ENCODE results near the gene SGCA.
A peak's percentile ranks its signal among the peaks of the same experiment; 100 is the strongest.

SGCA gene

DNA sequence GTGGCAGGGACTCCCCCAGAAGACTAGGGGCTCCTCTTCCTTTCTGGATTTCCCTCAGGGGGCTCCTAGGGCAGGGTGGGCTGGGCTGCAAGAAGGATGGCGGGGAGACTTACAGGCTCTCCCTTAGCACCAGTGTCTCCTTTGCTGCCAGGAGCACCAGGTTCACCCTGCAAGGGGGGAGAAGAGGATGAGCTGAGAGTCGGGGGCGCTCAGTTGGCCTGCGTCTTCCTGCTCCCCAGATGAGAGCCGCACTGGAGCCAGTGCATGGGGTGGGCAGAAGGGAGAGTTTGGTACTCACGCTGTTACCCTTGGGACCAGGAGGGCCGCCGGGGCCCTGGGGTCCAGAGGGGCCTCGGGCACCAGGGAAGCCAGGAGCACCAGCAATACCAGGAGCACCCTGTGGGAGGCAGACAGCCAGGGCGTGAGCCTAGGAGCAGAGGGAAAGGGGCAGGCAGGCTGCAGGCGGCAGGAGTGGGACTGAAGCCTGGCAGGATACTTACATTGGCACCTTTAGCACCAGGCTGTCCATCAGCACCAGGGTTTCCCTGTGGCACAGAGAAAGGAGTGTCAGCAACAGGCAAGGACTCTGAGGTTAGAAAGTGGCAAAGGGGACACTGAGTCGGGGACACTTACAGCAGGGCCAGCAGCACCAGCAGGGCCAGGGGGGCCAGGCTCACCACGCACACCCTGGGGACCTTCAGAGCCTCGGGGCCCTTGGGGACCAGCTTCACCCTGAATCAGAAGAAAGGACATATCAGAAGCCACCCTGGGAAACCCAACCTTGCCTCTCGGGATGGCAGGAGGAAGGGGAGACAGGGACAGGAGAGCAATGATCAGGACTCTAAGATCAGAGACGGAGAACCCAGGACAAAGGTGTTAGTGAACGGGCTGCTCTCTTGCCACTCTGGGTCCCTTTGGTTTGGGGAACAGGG is 29.4 kb downstream of the SGCA start:
- no peak for DNase-seq (ENCODE audit: low read depth in 2 of 2)

DNA sequence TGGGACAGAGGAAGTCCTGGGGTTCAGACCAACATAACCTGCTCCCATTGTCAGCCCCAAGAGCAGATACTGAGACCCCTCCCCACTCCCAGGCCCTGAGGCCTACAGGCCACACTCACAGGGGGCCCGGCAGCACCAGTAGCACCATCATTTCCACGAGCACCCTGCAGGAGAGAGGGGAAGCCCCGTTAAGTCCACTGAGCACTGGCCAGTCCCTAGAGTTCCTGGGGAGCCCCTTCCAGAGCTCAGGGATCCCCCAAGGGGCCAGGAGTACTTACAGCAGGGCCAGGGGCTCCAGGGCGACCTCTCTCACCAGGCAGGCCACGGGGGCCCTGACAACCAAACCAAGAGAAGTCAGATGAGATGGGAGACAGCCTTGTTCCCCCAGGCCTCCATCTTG is 30.2 kb downstream of the SGCA start:
- DNase-seq (ENCODE audit: low read depth in 2 of 2): no peak

DNA sequence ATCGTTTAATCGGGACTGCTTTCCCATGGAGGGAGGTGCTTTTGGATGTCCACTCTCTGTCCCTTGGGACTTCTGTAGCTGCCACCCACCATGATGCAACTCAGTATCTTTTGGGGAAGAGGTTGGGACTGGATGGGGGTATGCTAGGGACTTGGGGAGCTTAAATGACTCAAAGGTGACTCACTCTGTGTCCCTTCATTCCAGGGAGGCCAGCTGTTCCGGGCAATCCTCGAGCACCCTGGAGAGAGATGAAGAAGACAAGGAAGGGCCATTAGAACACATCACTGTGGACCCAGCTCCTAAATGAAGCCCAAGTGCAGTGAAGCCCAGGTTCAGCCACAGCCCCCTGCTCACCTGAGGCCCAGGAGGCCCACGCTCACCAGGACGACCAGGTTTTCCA is 31.0 kb downstream of the SGCA start:
- no peak for DNase-seq (ENCODE audit: low read depth in 2 of 2)

DNA sequence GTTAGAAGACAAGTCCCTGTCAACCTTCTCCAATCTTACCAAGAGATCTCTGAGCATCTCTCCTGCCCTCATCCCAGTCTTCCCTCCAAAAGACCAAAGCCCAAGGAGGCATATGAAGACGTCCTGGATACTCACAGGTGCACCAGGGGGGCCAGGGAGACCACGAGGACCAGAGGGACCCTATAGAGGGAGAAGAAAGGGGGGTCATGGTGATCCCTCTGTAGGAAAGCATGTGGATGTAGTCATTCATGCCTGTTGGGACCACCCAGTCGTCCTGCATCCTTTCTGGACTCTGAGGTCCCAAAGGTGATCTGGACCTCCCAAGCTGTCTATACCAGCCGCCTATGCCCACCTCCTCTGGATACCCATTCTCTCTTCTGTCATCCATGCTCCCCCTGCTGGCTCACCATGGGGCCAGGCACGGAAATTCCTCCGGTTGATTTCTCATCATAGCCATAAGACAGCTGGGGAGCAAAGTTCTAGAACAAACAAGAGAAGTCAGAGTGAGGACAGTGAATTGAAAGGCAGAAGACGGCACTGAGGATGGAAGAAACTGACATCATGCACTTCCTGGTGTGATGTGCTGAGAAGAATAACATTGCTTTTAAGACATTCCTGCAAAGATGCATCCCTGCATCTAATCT is 32.3 kb downstream of the SGCA start:
- DNase-seq (ENCODE audit: low read depth in 2 of 2): no peak

DNA sequence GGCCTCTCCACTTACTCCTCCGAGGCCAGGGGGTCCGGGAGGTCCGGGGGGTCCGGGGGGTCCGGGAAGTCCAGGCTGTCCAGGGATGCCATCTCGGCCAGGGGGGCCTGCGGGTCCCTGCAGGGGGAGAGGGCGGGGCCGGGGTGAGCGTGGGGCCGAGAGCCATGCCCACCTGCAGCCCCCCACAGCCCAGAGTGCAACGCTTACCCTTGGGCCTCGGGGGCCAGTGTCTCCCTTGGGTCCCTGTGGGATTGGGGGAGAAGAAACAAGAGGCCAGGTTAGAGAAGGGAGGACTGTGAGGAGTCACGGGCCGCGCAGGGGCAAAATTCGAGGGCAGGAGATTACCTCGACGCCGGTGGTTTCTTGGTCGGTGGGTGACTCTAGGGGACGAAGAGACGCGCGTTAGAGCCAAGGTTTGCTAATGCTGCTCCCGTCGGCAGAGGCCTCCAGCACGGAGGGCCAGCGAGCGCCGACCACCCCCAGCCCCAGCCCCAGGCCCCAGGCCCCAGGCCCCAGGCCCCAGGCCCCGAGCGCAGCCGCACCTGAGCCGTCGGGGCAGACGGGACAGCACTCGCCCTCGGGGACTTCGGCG is 33.5 kb downstream of the SGCA start:
- no peak for DNase-seq (ENCODE audit: low read depth in 2 of 2)

DNA sequence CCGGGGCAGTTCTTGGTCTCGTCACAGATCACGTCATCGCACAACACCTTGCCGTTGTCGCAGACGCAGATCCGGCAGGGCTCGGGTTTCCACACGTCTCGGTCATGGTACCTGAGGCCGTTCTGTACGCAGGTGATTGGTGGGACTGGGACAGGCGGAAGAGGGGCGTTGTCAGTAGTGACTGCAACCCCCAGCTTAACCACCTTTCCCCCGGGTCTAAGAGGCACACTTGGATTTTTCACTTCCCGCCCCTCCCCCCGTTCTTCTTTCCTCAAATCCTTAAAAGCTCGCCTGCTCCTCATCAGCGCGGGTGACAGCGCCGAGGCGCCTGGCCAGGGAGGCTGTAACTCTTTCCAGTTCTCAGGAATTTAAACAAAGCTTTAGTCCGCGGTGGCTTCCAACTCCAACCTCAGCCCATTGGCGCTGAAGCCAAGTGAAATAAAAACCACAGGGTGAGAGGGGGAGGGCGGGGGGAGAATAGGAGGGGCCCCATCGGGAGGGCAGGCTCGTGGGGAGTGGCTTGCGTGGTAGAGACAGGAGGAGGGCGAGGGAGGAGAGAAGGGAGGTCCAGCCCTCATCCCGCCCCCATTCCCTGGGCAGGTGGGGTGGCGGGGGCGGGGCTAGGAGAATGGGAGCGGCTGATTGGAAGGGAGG is 34.1 kb downstream of the SGCA start:
- peak in 1 of 2 donors; percentile 21 for DNase-seq (ENCODE audit: low read depth in 2 of 2)

DNA sequence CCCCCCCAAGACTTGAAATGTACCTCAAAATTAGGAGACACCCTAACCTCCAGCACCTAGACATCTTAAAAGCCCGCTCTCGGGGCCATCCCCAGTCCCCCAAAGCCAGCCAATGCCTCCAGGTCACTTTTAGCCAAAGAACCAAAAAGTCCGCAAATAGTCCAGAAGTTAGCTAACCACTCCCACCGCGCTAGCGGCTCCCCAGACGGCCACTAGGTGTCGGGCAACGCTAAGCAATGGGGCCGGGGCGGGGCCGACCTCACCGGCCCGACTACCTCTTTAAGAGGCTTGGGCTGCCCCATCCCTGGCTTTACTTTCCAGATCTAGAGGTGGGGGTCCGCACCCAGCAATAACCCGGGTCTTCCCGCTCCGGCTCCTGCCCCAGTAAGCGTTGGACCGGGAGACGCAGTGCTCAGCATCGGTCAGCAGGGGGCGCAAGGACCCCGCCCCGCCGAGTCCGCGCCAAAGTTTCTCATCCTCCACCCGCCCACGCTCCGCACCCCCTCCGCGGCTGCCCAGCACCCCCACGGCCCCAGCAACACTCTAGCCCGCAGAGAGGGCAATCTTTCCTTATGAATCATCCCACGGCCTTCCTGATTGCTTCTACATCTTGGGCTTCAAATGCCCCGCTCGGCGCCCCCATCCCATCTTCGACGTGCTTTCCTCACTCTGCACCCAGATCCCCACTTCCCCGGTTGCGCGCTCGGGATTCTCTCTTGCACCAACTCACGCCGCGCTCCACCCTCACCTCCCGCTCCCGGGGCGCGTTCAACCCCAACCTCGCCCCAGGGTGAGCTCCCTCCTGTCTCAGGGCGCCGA is 34.9 kb downstream of the SGCA start:
- peak; percentile 45 to 68 for DNase-seq (ENCODE audit: low read depth in 2 of 2)

DNA sequence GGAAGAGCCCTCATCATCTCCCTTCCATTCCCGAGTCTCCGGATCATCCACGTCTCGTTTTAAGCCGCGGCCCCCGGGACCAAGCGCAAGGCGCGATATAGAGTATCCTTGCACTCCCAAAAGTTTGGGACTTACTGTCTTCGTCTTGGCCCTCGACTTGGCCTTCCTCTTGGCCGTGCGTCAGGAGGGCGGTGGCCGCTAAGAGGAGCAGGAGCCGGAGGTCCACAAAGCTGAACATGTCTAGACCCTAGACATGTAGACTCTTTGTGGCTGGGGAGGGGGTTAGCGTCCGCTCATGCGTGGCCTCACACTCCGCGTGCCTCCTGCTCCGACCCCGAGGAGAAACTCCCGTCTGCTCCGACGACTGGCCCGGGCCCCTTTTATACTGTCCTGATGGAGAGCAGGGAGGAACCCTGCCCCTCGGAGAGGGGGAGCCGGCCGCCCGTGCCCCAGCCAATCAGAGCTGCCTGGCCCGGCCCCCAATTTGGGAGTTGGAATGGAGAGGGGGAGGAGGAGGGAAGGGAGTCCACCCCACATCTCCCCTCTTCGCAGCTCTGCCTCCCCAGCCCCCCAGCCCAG is 35.6 kb downstream of the SGCA start, which contains the start of gene COL1A1:
Gene COL1A1, minus strand, starts transcription at position 356 of the 579 bp plus-strand sequence. Its CDS starts 118 bp downstream, at position 238.
- DNase-seq (ENCODE audit: low read depth in 2 of 2): no peak

DNA sequence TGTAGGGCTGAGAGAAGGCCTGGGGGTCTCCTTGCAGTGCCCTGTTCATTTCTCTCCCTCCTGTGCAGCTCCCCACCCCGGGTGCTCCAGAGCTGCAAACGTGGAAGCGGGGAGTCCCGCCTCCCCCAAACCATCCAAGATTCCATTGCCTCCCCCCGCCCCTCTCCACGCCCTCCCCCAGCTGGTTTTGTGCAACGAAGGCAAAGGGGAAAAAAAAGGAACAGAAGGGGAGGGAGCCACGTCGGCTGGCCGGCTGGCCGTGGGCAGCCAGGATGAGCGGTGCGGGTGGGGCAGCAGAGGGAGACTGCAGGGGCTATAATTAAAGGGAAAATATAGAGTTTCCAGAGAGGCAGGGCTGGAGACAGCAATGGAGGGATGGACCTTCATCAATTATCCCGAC is 37.3 kb downstream of the SGCA start:
- no peak for DNase-seq (ENCODE audit: low read depth in 2 of 2)

DNA sequence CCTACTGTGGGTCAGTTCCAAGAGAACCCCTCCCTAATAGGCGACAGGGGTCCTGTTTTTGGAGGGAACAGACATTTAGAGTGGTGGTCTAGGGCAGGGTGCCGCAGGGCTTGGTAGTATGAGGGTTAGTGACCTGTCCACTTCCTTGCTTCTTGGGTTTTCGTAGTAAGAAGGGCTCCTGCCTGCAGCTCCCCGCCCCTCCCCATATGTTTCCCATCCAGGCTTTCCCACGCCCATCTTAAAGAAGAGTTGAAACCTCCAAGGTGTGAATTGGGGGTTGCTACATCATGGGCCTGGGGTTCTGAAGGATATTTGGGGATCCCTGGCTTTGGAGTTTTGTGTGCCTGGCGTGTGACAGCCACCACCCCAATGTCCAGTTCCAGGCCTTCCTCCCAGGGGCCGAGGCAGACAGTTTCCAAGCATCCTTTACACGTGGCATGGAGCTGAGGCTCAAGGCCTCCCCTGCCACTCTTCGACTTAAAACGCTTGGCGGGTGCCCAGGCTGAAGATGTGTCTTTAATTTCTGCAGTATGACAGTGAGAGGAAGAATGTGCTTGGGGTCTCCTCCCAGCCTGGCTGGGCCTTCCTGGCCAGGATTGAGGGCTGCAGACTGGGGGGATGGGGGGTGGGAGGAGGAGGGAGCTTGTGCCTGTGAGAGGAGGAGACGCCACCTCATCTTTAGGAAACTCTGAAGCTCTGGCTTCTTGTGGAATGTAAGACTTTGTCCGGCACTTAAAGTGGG is 38.0 kb downstream of the SGCA start:
- DNase-seq (ENCODE audit: low read depth in 2 of 2): no peak

DNA sequence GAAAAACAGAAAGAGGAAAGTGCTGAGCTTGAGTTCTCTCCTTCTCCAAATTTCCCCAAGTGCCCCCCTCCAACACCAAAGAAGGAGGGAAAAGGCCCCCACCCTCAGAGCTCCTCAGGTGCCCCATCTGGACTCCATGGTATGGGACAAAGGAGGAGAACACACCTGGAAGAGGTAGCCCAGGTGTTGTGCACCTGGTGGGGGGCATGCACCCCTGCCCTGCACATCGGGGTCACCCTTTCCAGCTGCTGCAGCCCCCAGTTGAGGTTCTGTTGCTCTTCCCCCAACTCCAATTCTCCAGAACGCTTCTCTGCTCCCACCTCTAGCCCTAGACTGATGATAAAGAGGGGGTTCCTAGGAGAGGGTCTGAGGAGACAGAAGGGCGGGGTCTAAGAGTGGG is 38.6 kb downstream of the SGCA start:
- no peak for DNase-seq (ENCODE audit: low read depth in 2 of 2)

DNA sequence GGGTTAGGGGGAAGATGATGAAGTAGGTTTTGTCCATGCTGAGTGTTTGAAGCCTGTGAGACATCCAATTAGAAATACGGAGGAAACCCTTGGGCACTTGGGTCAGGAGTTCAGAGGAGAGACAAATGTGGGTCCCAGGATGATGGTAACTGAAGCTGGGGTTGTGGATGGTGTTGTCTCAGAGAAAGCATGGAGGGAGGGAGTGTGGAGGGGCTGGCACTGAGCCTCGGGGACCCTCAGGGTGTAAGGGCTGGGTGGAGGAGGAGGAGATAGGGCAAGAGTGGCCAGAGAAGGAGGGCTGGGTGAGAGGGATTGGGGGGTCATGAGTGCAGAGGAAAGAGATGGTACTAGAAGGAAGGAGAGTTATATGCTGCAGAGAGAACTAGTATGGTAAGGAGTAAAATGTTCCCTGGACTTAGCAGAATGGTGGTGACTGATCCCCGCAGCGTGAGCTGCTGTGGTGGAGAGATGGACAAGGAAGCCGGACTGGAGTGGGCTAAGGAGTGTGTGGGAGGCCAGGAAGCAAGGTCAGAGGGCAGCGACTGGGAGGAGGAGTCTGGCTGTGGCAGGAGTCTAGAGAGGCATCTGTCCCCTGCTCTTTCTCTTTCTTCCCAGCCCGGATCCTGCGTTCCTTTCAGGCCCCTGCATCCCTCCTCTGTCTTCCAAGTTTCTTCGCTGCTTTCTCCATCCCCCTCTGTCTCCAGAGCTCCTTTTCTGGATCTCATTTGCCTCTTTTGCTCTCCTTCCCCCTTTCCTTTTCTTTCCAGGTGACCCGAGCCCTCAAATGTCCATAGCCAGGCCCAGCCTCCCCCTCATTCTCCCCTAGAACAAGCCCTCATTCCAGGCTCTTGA is 39.5 kb downstream of the SGCA start:
- DNase-seq (ENCODE audit: low read depth in 2 of 2): no peak

DNA sequence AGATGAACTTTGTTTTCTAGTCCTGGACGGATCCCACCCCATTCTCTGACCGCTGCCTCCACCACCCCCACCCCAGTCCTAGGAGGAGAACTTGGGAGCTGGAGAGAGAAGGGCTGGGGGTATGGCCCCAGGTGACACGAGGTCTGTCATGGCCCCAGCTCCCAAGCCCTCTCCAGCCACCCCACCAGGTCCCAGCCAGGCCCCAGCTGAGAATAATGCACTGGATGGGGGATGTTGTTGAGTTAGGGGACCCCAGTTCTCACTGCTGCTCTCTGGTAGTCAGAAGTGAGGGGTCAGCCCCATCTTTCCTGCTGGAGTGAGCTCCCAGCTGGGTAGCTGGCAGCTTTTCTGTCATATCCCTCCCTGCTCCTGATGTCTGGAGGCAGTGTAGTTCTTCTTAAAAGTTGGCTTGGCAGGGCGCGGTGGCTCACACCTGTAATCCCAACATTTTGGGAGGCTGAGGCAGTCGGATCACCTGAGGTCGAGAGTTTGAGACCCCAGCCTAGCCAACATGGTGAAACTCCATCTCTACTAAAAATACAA is 40.2 kb downstream of the SGCA start:
- no peak for DNase-seq (ENCODE audit: low read depth in 2 of 2)

DNA sequence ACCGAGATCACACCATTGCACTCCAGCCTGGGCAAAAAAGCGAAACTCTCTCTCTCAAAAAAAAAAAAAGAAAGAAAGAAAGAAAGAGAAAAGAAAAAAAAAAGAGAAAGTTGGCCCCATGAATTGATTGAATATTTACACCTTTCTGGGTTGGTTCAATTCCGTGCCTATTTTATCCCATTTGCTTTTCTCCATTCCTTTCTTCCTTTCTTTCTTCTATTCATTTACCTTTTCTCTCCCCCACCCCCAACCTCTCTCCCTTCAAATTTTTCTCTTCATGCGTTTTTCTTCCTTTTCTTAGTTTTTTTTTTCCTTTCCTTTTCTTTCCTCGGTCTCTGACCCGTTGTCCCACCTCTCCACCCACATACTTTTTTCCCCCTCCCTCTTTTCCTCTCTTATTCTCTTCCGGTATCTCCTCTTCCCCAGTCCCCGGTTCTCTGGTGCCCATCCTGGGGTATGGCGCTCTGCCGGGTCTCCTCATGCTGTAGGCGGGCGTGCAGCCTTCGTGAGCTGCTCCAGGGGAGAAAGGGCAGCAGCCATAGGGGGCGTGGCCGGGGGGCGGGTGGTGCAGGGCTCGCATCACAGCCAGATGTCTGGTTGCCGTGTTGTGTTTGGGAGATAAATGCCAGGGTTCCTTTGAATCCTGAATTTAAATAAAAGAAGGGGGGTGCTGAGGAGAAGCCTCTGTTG is 40.9 kb downstream of the SGCA start:
- DNase-seq (ENCODE audit: low read depth in 2 of 2): no peak

DNA sequence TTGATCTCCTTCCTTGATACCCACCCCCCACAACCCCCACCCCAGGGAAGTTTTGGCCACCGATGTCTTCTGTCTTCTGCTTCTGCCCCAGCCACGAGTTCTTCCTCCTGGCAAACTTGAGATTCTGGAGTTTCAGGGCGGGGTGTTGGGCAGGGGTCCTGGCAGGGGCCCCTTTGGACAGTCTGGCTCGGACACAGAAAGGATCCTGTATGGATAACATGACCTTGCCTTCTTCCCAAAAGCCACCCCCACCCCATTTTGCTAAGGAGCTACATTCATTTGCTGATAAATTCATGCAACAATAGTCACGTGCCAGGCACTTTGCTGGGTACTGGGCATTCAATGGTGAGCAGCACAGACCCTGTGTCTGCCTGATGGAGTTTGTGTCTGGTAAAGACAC is 41.5 kb downstream of the SGCA start:
- DNase-seq (ENCODE audit: low read depth in 2 of 2): no peak

DNA sequence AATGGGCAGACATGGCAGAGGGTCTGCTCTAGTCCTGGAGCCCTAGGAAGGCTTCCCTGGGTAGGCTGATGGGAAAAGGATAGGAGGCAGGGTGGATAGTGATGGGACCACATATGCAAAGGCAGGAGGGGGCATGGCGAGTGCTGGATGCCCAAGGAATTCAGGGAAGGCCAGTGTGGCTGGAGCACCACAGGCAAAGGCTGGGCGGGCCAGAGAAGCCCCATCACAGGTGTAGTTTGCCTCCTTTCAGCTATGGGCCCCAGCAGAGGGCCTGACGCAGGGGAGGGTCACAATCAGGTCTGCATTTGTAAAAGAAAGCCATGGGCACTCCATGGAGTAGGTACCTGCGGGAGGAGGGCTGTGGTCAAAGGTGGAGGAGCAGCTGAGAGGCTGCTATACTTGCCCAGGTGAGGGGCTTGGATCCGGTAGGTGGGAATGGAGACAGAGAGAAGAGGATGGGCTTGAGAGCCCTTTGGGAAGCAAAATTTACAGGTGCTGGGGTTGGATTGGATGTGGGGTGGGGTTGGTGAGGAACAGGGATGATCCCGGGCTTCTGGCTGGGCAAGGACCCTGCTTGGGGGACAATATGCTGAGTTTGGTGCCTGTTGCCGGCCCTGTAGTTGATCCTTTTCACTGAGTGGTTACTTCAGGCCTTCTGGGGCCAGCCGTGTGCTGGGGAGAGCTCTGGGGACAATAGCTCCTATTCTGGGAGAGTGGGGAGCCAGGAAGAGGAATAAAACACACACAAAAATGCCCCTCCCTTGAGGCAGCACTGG is 42.2 kb downstream of the SGCA start:
- DNase-seq (ENCODE audit: low read depth in 2 of 2): no peak

DNA sequence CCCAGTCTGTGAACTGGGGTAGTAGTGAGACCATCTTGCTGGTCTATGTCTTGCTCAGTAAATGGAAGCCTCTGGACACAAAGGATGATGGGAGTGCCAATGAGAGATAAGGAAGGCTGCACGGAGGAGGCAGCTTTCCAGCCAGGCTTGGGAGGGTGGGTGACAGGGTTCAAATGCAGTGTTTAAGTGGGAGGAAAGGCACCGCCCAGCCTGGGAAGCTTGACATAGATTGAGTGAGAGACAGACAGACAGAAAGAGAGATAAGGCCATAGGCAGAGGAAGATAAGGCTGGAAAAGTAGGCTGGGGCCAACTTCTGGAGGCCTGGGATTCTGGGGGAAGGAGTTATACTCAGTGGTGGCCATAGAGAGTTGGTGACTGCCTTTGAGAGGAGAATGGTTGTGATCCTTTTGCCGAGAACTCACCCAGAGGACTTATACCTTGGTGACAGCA is 42.8 kb downstream of the SGCA start:
- no peak for DNase-seq (ENCODE audit: low read depth in 2 of 2)

DNA sequence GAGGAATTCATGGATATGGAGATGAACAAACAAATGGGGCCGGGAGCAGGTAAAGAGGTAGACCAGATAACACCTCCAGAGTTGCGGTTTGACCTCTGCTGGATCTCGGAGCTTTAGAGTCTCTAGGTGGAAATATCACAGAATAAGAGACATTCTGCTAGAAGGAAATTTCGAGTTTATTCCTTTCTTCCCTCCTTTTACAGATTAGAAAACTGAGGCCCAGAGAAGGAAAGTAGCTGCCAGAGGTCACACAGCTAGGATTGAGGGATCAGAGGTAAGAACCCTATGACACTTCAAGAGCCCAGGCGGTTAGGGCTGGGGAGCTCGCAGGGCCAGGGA is 43.3 kb downstream of the SGCA start:
- no peak for DNase-seq (ENCODE audit: low read depth in 2 of 2)

Data from stimulated activated CD4-positive, alpha-beta T cell treated with anti-CD3 and anti-CD28 coated beads, Interleukin-1b, Interleukin-23, amount 100 ng/mL, for 1 hour (primary cell).